D341Med (cell line): ENCODE data around the gene HDAC11.
A peak's percentile ranks its signal among the peaks of the same experiment; 100 is the strongest.
"Not testable (repeated sequence)": the region's sequence is repeated elsewhere in the genome, so short reads cannot be mapped to it uniquely, and the experiment has no call there.

Experiments
- DNase-seq: peaks from one replicate; pipeline ENCODE4 v3.0.0; 2012; ENCODE audit warnings: low spot score

Gene HDAC11

GRCh38 chr3:13479582-13480339 lies at the start of gene HDAC11:
Gene HDAC11 (plus strand): TSS chr3:13480306. CDS start chr3:13480348, 42 bp downstream.
- peak; percentile 100 for DNase-seq

- DNase-seq, result not testable (repeated sequence)
Observed at GRCh38 chr3:13430411-13430875, 49.7 kb upstream of the HDAC11 start.

GRCh38 chr3:13432093-13432492 lies 48.0 kb upstream of the HDAC11 start:
- no peak for DNase-seq

- DNase-seq, result no peak
Observed at GRCh38 chr3:13433912-13434311, 46.2 kb upstream of the HDAC11 start.

- DNase-seq, result not testable (repeated sequence)
Observed at GRCh38 chr3:13436213-13436612, 43.9 kb upstream of the HDAC11 start.

- DNase-seq, result no peak
Observed at GRCh38 chr3:13440204-13440817, 39.8 kb upstream of the HDAC11 start.

GRCh38 chr3:13442882-13443281 lies 37.2 kb upstream of the HDAC11 start:
- DNase-seq, result not testable (repeated sequence)

GRCh38 chr3:13451301-13451673 lies 28.8 kb upstream of the HDAC11 start:
- DNase-seq, result no peak

GRCh38 chr3:13452490-13453335 lies 27.4 kb upstream of the HDAC11 start:
- no peak for DNase-seq

- DNase-seq, result no peak
Observed at GRCh38 chr3:13455644-13456043, 24.5 kb upstream of the HDAC11 start.

- no peak for DNase-seq
Observed at GRCh38 chr3:13457593-13457992, 22.5 kb upstream of the HDAC11 start.

GRCh38 chr3:13459605-13460340 lies 20.3 kb upstream of the HDAC11 start:
- no peak for DNase-seq

GRCh38 chr3:13460341-13460736 lies 19.8 kb upstream of the HDAC11 start:
- DNase-seq, result no peak

- DNase-seq, result peak; percentile 91
Observed at GRCh38 chr3:13461169-13462124, 18.7 kb upstream of the HDAC11 start.

- no peak for DNase-seq
Observed at GRCh38 chr3:13462125-13462629, 17.9 kb upstream of the HDAC11 start.

- no peak for DNase-seq
Observed at GRCh38 chr3:13462822-13463221, 17.3 kb upstream of the HDAC11 start.

- DNase-seq, result no peak
Observed at GRCh38 chr3:13463618-13464400, 16.3 kb upstream of the HDAC11 start.

GRCh38 chr3:13465236-13465873 lies 14.8 kb upstream of the HDAC11 start:
- no peak for DNase-seq

- no peak for DNase-seq
Observed at GRCh38 chr3:13466781-13467180, 13.3 kb upstream of the HDAC11 start.
